Fibroblast of the aortic adventitia (primary cell): ENCODE data around the gene ST13. TPM values are rescaled to one million over a fixed set of nuclear protein-coding genes. Genes with fewer than 3 reads are reported as not detected.

Experiments
- DNase-seq: peaks from one replicate; pipeline ENCODE4 v3.0.0-alpha.2; 2010; ENCODE audit warnings: low read depth
- H3K4me3 ChIP-seq: 2 replicates; pipeline ENCODE4 v1.5.1; 2011; ENCODE audit warnings: low read depth, mild to moderate bottlenecking, control low read depth, low read length, moderate library complexity
- CTCF ChIP-seq: IDR thresholded peaks from 2 replicates; pipeline ENCODE4 v1.5.1; 2011; ENCODE audit warnings: mild to moderate bottlenecking, low read length, control low read depth, inconsistent platforms; ENCODE audit not compliant: insufficient read depth
- total RNA-seq: library from RNA; depleted of rRNA; stranded (reverse); fragments of >200 nt; gene quantifications from 2 replicates; pipeline ENCODE4 v1.2.3, GENCODE V29; 2012; ENCODE audit warnings: low replicate concordance

The ST13 gene
- total RNA-seq, 1 donor: 154 TPM

DNA sequence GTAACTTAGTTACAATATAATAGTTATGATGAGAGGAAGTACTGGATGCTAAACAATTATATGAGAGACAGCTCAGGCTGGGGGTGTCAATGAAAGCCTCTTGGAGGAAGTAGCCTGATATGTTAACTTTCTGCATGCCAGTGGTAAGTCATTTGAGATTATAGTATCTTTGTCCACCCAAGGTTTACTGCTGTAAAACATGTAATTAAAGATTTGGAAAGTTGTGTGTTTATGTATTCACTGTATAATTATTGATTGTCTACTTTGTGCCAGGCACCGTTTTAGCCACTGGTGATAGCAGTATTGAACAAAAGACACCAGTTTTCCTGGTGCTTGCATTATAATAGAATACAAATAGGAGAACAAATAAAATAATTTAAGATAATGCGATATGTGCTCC, 6.1 kb upstream of the ST13 start:
- no peak overlapping the region for H3K4me3 ChIP-seq
- DNase-seq: no peak
- TF ChIP-seq CTCF: no peak

- H3K4me3 ChIP-seq: no peak within 1 kb of the TSS
- no peak for DNase-seq
- TF ChIP-seq CTCF: no peak
Measured at GRCh38 chr22:40862013-40862412, 5.6 kb upstream of the ST13 start, which contains the start of gene DNAJB7. Gene DNAJB7 (minus strand): TSS chr22:40862113. CDS start chr22:40861994, 119 bp downstream.

- TF ChIP-seq CTCF: no peak
- peak overlapping the region; percentile 99 for H3K4me3 ChIP-seq
- DNase-seq: peak; percentile 7
Measured at GRCh38 chr22:40857309-40857855, 943 bp upstream of the ST13 start.

DNA sequence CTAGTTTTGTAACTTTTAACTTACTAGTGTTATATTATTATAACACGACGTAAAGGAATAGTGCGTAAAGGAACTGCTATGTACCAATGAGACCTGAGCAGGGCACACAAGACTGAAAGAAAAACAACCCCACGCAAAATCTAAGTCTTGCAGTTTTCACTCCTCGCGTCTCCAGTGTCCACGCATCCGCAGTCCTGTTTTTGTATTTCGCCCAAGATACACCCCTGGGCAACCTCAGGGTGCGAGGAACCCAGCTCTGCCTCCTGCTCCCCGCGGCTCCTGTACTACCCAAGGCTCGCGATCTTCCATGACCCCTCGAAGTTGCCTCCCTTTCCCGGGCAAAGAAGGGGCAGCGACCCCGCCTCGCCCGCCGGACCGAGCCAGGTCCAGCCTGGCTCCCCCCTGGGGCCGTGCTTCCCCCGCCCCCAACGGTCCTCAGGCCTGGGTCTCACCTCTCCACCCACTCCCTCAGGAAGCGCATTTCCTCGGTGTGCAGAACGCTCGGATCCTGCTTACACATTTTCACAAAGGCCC, 393 bp downstream of the ST13 start:
- DNase-seq: peak; percentile 28
- peak overlapping the region; percentile 99 for H3K4me3 ChIP-seq
- no peak for TF ChIP-seq CTCF

- TF ChIP-seq CTCF: no peak
- peak; percentile 36 for DNase-seq
- H3K4me3 ChIP-seq: peak overlapping the region; percentile 99
Measured at GRCh38 chr22:40855071-40855978, 1.1 kb downstream of the ST13 start.

- TF ChIP-seq CTCF: no peak
- peak overlapping the region; percentile 99 for H3K4me3 ChIP-seq
- no peak for DNase-seq
Measured at GRCh38 chr22:40853961-40854360, 2.5 kb downstream of the ST13 start.
